Ascending aorta (tissue), 2 donors: ENCODE data around the gene VDR. TPM values are rescaled to one million over a fixed set of nuclear protein-coding genes. Genes with fewer than 3 reads are reported as not detected.
"Not testable (repeated sequence)": the region's sequence is repeated elsewhere in the genome, so short reads cannot be mapped to it uniquely, and the experiment has no call there.

Experiments
- DNase-seq, 2 donors: peaks; one replicate each; pipeline ENCODE4 v3.0.0-alpha.2; 2019; ENCODE audit warnings: low spot score in 2 of 2
- H3K27ac ChIP-seq, 2 donors: fragments of 200-600 bp; sonication (generic); one replicate each; pipeline ENCODE4 v1.5.1; 2016 to 2017; ENCODE audit warnings: mild to moderate bottlenecking in 1 of 2
- H3K27me3 ChIP-seq: fragments of 200-600 bp; sonication (generic); one replicate; pipeline ENCODE4 v1.5.1; 2017
- H3K36me3 ChIP-seq, 2 donors: fragments of 200-600 bp; sonication (generic); one replicate each; pipeline ENCODE4 v1.5.1; 2016
- H3K4me1 ChIP-seq, 2 donors: fragments of 200-600 bp; sonication (generic); one replicate each; pipeline ENCODE4 v1.5.1; 2016 to 2017; ENCODE audit warnings: mild to moderate bottlenecking in 1 of 2
- H3K4me3 ChIP-seq, 2 donors: fragments of 200-600 bp; sonication (generic); one replicate each; pipeline ENCODE4 v1.5.1; 2016 to 2017; ENCODE audit warnings: mild to moderate bottlenecking in 1 of 2
- H3K9me3 ChIP-seq, 2 donors: fragments of 200-600 bp; sonication (generic); one replicate each; pipeline ENCODE4 v1.5.1; 2016
- intact Hi-C: fragments of 100-400 bp; cut with DNase I; formaldehyde crosslinking; loops from one replicate; pipeline ENCODE4 v1.15.1; 2023
- total RNA-seq: library from RNA; depleted of rRNA; stranded (reverse); fragments of >200 nt; gene quantifications from one replicate; pipeline ENCODE4 v1.1.0, GENCODE V29; 2016
- TF ChIP-seq, protein P1 (sequence below), 3 experiments: fragments of 200-600 bp in 2 of 3; fragments of 450-650 bp in 1 of 3; sonication (generic) in 2 of 3; IDR thresholded peaks; one replicate each; pipeline ENCODE4 v1.5.1; 2016 to 2019; ENCODE audit warnings: antibody characterized with exemption in 3 of 3, mild to moderate bottlenecking in 1 of 3, moderate library complexity in 1 of 3

VDR gene
- total RNA-seq, 1 donor from 2014 or later = 13.1 TPM

DNA sequence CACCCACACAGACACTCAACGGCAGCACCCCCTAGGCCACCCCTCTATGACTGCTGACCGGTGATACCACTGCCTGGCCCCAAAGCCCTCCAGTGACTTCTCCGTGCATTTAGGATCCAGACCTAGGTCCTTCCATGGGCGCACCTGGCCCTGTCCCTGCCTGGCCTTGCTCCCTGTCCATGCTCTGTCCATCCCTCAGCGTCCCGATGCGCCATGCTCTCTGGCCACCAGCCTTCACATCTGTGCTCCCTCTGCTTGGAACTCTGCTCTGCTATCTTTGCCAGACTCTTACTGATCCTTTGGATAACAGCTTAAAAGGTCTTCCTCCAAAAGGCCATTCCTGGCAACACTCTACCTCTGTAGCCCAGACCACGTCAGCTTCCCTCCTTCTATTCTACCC is 59.7 kb downstream of the VDR start:
- TF ChIP-seq, protein P1, sequence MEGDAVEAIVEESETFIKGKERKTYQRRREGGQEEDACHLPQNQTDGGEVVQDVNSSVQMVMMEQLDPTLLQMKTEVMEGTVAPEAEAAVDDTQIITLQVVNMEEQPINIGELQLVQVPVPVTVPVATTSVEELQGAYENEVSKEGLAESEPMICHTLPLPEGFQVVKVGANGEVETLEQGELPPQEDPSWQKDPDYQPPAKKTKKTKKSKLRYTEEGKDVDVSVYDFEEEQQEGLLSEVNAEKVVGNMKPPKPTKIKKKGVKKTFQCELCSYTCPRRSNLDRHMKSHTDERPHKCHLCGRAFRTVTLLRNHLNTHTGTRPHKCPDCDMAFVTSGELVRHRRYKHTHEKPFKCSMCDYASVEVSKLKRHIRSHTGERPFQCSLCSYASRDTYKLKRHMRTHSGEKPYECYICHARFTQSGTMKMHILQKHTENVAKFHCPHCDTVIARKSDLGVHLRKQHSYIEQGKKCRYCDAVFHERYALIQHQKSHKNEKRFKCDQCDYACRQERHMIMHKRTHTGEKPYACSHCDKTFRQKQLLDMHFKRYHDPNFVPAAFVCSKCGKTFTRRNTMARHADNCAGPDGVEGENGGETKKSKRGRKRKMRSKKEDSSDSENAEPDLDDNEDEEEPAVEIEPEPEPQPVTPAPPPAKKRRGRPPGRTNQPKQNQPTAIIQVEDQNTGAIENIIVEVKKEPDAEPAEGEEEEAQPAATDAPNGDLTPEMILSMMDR (IDR thresholded peaks at IDR 0.05) = no peak
- H3K4me3 ChIP-seq = no peak overlapping the region
- H3K27me3 ChIP-seq = no peaks in the 10 kb centered on the region
- H3K27ac ChIP-seq = no peak overlapping the region
- H3K9me3 ChIP-seq = no peaks in the 10 kb centered on the region
- no peaks in the 10 kb centered on the region for H3K4me1 ChIP-seq
- peaks cover 4 to 8% of the 10 kb centered on the region in 2 donors for H3K36me3 ChIP-seq
- intact Hi-C loops = no loop called here
- no peak for DNase-seq

DNA sequence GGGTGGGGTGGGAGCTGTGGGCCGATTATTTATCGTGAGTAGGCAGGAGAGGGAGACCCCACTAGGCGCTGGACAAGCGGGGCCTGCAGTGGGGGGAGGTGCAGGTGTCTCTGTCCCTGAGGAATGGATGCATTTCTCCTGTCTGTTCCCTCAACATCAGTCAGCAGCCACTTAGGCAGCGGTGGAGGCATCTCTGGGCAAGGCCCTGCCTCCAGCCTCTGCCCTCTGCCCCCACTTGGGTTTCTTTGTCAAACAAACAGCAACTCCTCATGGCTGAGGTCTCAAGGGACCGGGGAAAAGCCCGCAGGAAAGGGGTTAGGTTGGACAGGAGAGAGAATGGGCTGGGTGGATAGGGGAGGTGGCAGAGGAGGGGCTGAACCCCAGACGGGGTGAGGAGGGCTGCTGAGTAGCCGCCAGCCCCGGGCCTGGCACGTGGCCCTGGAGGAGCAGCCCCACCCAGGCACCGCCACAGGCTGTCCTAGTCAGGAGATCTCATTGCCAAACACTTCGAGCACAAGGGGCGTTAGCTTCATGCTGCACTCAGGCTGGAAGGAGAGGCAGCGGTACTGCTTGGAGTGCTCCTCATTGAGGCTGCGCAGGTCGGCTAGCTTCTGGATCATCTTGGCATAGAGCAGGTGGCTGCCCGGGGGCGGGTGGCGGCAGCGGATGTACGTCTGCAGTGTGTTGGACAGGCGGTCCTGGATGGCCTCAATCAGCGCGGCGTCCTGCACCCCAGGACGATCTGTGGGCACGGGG is 60.4 kb downstream of the VDR start:
- no peaks in the 10 kb centered on the region for H3K4me1 ChIP-seq
- H3K4me3 ChIP-seq = no peak overlapping the region
- H3K27ac ChIP-seq = no peak overlapping the region
- DNase-seq = no peak
- H3K27me3 ChIP-seq = no peaks in the 10 kb centered on the region
- peaks cover 4 to 8% of the 10 kb centered on the region in 2 donors for H3K36me3 ChIP-seq
- no peaks in the 10 kb centered on the region for H3K9me3 ChIP-seq
- TF ChIP-seq, protein P1 (IDR thresholded peaks at IDR 0.05) = no peak
- intact Hi-C loops = no loop called here

DNA sequence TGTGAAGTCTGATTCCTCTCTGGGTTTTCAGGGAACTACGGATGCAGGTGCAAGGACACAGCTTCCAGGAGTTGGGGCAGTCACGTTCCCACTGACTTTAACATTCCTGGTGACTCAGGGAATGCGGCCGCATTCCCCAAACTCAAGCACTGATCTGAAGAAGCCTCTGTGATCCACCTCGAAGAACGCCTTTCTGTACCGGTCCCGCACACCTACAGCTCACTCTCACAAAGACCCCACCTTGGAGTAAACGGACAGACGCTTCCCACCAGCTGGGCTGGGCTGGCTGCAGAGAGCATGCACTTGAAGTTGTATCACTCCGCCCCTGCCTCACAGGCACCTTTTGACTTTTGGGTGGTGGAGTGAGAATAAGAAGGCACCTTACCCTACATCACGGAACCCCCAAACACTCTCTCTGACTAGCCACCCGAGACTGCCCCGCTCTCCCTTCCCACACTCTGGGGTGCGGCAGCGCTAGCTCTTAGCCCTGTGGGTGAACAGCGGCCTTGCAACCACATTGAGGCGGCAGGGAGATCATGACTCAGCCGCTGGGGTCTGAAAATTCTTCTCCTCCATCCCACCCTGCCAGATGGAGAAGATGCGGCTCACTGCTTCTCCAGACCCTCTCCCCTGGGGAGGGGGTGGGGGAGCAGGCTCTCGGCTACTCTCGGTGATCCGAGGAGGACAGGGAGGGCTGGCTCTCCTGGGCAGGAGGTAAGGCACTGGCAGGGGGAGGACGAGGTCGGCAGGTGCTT is 61.4 kb downstream of the VDR start:
- TF ChIP-seq, protein P1 (IDR thresholded peaks at IDR 0.05) = no peak
- no peak overlapping the region for H3K27ac ChIP-seq
- no peaks in the 10 kb centered on the region for H3K9me3 ChIP-seq
- no peak overlapping the region for H3K4me3 ChIP-seq
- intact Hi-C loops = no loop called here
- H3K4me1 ChIP-seq = no peaks in the 10 kb centered on the region
- no peak for DNase-seq
- H3K27me3 ChIP-seq = no peaks in the 10 kb centered on the region
- peaks cover 4 to 8% of the 10 kb centered on the region in 2 donors for H3K36me3 ChIP-seq

DNA sequence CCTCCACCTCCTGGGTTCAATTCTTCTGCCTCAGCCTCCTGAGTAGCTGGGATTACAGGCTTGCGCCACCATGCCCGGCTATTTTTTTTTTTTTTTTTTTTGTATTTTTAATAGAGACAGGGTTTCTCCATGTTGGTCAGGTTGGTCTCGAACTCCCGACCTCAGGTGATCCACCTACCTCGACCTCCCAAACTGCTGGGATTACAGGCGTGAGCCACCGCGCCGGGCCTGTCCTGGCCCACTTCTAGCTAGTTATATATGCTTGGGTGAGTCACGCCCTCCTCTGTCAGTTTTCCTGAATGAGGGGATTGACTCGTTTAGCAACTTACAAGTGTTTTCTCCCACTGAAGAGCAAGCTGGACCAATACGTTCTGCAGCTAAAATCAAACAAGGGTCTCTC is 62.3 kb downstream of the VDR start:
- DNase-seq, H3K9me3 ChIP-seq, H3K4me3 ChIP-seq, H3K27me3 ChIP-seq, H3K27ac ChIP-seq, intact Hi-C loops, H3K4me1 ChIP-seq, H3K36me3 ChIP-seq: not testable (repeated sequence)

DNA sequence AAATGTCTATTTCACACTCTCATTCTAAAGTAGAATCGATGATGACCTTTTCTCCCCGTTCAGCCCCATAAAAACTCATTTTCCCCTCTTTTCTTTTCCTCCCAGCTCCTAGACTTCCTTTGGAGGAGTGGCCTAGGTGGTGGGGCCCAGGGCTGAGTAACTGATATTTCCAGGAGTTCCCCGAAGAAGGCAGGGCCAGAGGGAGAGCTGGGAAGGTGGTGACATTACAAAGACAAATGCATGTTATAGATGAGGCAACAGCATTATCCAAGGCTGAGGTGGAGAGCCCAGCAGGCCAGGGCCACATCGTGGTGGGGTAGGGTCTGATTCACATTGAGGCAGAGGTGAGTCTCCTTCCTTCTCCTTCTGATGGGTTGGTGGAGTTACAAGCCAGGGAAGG is 62.9 kb downstream of the VDR start:
- intact Hi-C loops = no loop called here
- Histone ChIP-seq H3K36me3 (peaks cover 4 to 8% of the 10 kb centered on the region in 2 donors), H3K4me3 (no peak overlapping the region), H3K27me3 (no peaks in the 10 kb centered on the region), H3K9me3 (no peaks in the 10 kb centered on the region), H3K4me1 (no peaks in the 10 kb centered on the region), H3K27ac (no peak overlapping the region)
- TF ChIP-seq, protein P1 (IDR thresholded peaks at IDR 0.05) = no peak
- DNase-seq = no peak

DNA sequence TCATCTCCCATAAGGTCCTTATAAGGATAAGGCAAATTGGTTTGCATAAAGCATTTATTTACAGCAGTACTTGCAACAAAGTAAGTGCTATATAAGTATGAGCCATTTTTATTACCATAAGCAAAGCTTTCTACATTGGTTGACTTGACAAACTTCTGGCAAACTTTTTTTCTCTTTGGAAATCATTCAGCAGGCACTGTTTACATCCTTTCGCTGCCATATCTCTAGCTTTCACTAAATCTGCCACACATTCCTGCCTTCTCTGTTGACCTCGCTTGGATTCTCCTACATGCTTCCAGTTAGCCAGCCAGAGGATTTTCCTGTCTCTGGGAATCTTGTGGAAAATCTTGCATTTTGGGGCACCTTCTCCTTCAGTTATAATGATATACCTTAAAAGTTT is 63.3 kb downstream of the VDR start:
- TF ChIP-seq, protein P1 (IDR thresholded peaks at IDR 0.05) = no peak
- no peak overlapping the region for H3K4me3 ChIP-seq
- H3K9me3 ChIP-seq = no peaks in the 10 kb centered on the region
- H3K27ac ChIP-seq = no peak overlapping the region
- intact Hi-C loops = no loop called here
- H3K36me3 ChIP-seq = peaks cover 4 to 7% of the 10 kb centered on the region in 2 donors
- DNase-seq = no peak
- H3K4me1 ChIP-seq = no peaks in the 10 kb centered on the region
- H3K27me3 ChIP-seq = no peaks in the 10 kb centered on the region
